Heart left ventricle (tissue), 16 donors: ENCODE data around the gene KMT5B. TPM values are rescaled to one million over a fixed set of nuclear protein-coding genes. Genes with fewer than 3 reads are reported as not detected.

Source experiments
- ATAC-seq, 4 donors: fragments of 200-7000 bp; cut with Tn5 transposase; one replicate each; pipeline ENCODE4 v1.9.1; 2020 to 2022; ENCODE audit warnings: moderate library complexity in 4 of 4, mild to moderate bottlenecking in 3 of 4, moderate number of reproducible peaks in 1 of 4
- DNase-seq, 5 donors: peaks; one replicate each; pipeline ENCODE4 v3.0.0-alpha.2; 2020
- H3K27ac ChIP-seq, 12 donors: fragments of 200-600 bp; sonication (generic) in 4 of 12; one replicate each; pipeline versions ENCODE4 v1.5.0 to v1.8.0; 2016 to 2022; ENCODE audit warnings: mild to moderate bottlenecking in 2 of 12
- H3K27me3 ChIP-seq, 9 donors: fragments of 200-600 bp; sonication (generic) in 2 of 9; one replicate each; pipeline versions ENCODE4 v1.5.1 to v1.8.0; 2016 to 2022; ENCODE audit warnings: mild to moderate bottlenecking in 3 of 9
- H3K36me3 ChIP-seq, 9 donors: fragments of 200-600 bp; sonication (generic) in 2 of 9; one replicate each; pipeline versions ENCODE4 v1.5.0 to v1.8.0; 2018 to 2022; ENCODE audit warnings: mild to moderate bottlenecking in 2 of 9
- H3K4me1 ChIP-seq, 12 donors: fragments of 200-600 bp; sonication (generic) in 4 of 12; one replicate each; pipeline versions ENCODE4 v1.5.0 to v1.8.0; 2016 to 2022; ENCODE audit warnings: mild to moderate bottlenecking in 3 of 12
- H3K4me3 ChIP-seq, 12 donors: fragments of 200-600 bp; sonication (generic) in 4 of 12; one replicate each; pipeline versions ENCODE4 v1.5.0 to v1.8.0; 2017 to 2022; ENCODE audit warnings: mild to moderate bottlenecking in 9 of 12, moderate library complexity in 4 of 12
- H3K9me3 ChIP-seq, 12 donors: fragments of 200-600 bp; sonication (generic) in 4 of 12; one replicate each; pipeline versions ENCODE4 v1.5.0 to v1.8.0; 2016 to 2022; ENCODE audit warnings: mild to moderate bottlenecking in 1 of 12
- CTCF ChIP-seq, 12 donors: fragments of 200-600 bp; sonication (generic) in 4 of 12; IDR thresholded peaks; one replicate each; pipeline versions ENCODE4 v1.5.0 to v1.8.0; 2018 to 2022; ENCODE audit warnings: antibody characterized with exemption in 12 of 12, mild to moderate bottlenecking in 5 of 12
- POLR2A ChIP-seq, 2 donors: fragments of 450-650 bp; IDR thresholded peaks; one replicate each; pipeline ENCODE4 v1.6.1; 2017; ENCODE audit warnings: antibody characterized with exemption in 2 of 2, mild to moderate bottlenecking in 2 of 2, moderate library complexity in 2 of 2
- WGBS, 4 donors: extraction: QIAGEN DNeasy Blood & Tissue Kit in 2 of 4; methylation state at CpG; one replicate each; pipeline versions ENCODE4 v1.1.5 to v1.1.7; 2013 to 2018; 5-methylcytosine and 5-hydroxymethylcytosine counted together
- intact Hi-C, 10 donors: fragments of 100-400 bp; cut with DNase I; formaldehyde crosslinking; loops; one replicate each; pipeline versions ENCODE4 v1.11.1 to v1.14.2; 2022
- polyA plus RNA-seq, 2 donors: library from polyadenylated mRNA; stranded (reverse); fragments of 200-250 nt; gene quantifications; one replicate each; pipeline ENCODE4 v1.2.3, GENCODE V29; 2013
- total RNA-seq, 9 donors: library from RNA; depleted of rRNA in 2 of 9; stranded (reverse); fragments of >200 nt in 2 of 9; fragmentation: NEBNext Ultra II Directional in 3 of 9; extraction: Animal tissue kit (Norgen Biotek cat#: 25700) in 3 of 9; gene quantifications; one replicate each; pipeline versions ENCODE4 v1.1.0 to v1.2.4, GENCODE V29; 2016 to 2023
- donor health status: ischemic (EF 13 %, LVEDD 7.1; RV severe dilation, severe dysfunction).
- donor health status: healthy with polysubstance abuse.
- donor health status: DM: no; HTN: yes; CAD: no.
- donor health status: DM: no; HTN: no; CAD: no.
- donor health status: ischemic (EF 25% LVEDD 6.9; RV normal size, moderate dysfunction).
- donor health status: ischemic (EF 25% LVEDD 5.7; RV mildly dilated, moderate dysfunction).
- donor health status: healthy.
- donor health status: DM: yes; HTN: yes; CAD: no.
- donor health status: ischemic (EF 35%, LVEDD 5.7; RV mildly dilated, moderate dysfunction).
- donor health status: nonischemic (EF 11% LVEDD 7.7; RV severe dilation, severe dysfunction).
- donor health status: DM: yes; HTN: yes; CAD: no.
- donor health status: PGD.
- donor health status: ischemic (EF 29% LVEDD 5.4; RV normal size, mild dysfunction).
- donor health status: nonischemic (EF 23%, LVEDD 6.1; RV moderate dilation, normal function).

KMT5B gene
- total and polyA plus RNA-seq, 11 donors = 15.5 to 37.0 (median 26.5) TPM

DNA sequence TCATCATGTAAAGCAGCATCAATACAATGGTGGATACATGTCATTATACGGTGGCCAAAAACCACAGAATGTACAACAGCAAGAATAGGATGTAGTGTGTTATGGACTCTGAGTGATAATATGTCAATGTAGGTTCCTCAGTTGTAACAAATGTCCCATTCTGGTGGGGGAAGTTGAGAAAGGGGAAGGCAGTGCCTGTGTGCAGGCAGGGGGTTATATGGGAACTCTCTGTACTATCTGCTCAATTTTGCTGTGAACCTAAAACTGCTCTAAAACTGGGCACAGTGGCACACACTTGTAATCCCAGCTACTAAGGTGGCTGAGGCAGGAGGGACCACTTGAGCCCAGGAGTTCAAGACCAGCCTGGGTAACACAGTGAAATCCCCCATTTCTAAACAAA, 97.8 kb downstream of the KMT5B start:
- Histone ChIP-seq H3K4me3 (no peak overlapping the region), H3K36me3 (no peaks in the 10 kb centered on the region), H3K27ac (peak overlapping the region in 1 of 12 donors; percentile 62), H3K4me1 (peaks cover 0 to 62% (median 30%) of the 10 kb centered on the region in 12 donors), H3K27me3 (no peaks in the 10 kb centered on the region), H3K9me3 (no peaks in the 10 kb centered on the region)
- WGBS, 4 donors = 65 to 95% (median 72%) methylated on average over 1 of the region's 1 CpG
- TF ChIP-seq CTCF (IDR thresholded peaks at IDR 0.05) (no peak), POLR2A (IDR thresholded peaks at IDR 0.05) (no peak)
- DNase-seq (no peak), ATAC-seq (peak; percentile 23 to 67 (median 40))
- intact Hi-C loops = loop anchor here in 2 of 10 donors (5.0 to 10.0 kb wide), 2 partner anchors 60 to 78 kb away; partner anchors contain the start of gene TCIRG1 (in 1 of the 2)

DNA sequence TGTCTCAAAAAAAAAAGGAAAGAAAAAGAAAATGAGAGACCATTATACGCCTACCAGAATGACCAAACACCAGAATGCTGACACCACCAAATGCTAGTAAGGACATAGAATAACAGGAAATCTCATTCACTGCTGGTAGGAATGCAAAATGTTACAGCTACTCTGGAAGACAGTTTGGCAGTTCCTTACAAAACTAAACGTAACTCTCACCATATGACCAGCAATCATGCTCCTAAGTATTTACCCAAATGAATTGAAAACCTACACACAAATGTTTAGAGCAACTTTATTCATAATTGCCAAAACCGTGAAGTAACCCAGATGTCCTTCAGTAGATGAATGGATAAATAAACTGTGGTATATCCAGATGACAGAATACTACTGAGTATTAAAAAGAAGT, 99.1 kb downstream of the KMT5B start:
- Histone ChIP-seq H3K4me3 (no peak overlapping the region), H3K4me1 (peaks cover 0 to 49% (median 18%) of the 10 kb centered on the region in 12 donors), H3K27ac (peak overlapping the region in 2 of 12 donors; percentile 46 to 81), H3K9me3 (no peaks in the 10 kb centered on the region), H3K36me3 (no peaks in the 10 kb centered on the region), H3K27me3 (no peaks in the 10 kb centered on the region)
- intact Hi-C loops = loop anchor here in 1 of 10 donors (10.0 kb wide), 1 partner anchor 61 kb away; no protein-coding TSS in a partner anchor
- TF ChIP-seq POLR2A (IDR thresholded peaks at IDR 0.05) (no peak), CTCF (IDR thresholded peaks at IDR 0.05) (no peak)
- WGBS, 4 donors = 54 to 64% (median 60%) methylated on average over 3 of the region's 3 CpGs
- DNase-seq (no peak), ATAC-seq (peak in 1 of 4 donors; percentile 44)

GRCh38 chr11:68107689-68108088, 105.4 kb downstream of the KMT5B start:
- DNase-seq (no peak), ATAC-seq (peak in 1 of 4 donors; percentile 18)
- no peak overlapping the region for H3K27ac ChIP-seq
- 77 to 85% (median 79%) methylated on average over 10 of the region's 10 CpGs for WGBS, 4 donors
- H3K4me1 ChIP-seq = peaks cover 0 to 17% (median 11%) of the 10 kb centered on the region in 12 donors
- H3K9me3 ChIP-seq = no peaks in the 10 kb centered on the region
- intact Hi-C loops = no loop called here
- no peaks in the 10 kb centered on the region for H3K36me3 ChIP-seq
- H3K27me3 ChIP-seq = no peaks in the 10 kb centered on the region
- TF ChIP-seq CTCF (IDR thresholded peaks at IDR 0.05) (no peak), POLR2A (IDR thresholded peaks at IDR 0.05) (no peak)
- no peak overlapping the region for H3K4me3 ChIP-seq

GRCh38 chr11:68106165-68106940, 106.7 kb downstream of the KMT5B start:
- peak in 3 of 4 donors; percentile 70 to 84 (median 75) for ATAC-seq
- Histone ChIP-seq H3K27ac (peak overlapping the region in 3 of 12 donors; percentile 10 to 37 (median 14)), H3K4me3 (no peak overlapping the region), H3K4me1 (peaks cover 0 to 22% (median 11%) of the 10 kb centered on the region in 12 donors), H3K27me3 (no peaks in the 10 kb centered on the region), H3K36me3 (no peaks in the 10 kb centered on the region), H3K9me3 (no peaks in the 10 kb centered on the region)
- intact Hi-C loops = no loop called here
- no peak for DNase-seq
- no peak for TF ChIP-seq POLR2A (IDR thresholded peaks at IDR 0.05)
- TF ChIP-seq CTCF (IDR thresholded peaks at IDR 0.05) = peak in 1 of 12 donors; percentile 4
- WGBS, 4 donors = 32 to 42% (median 35%) methylated on average over 7 to 8 of the region's 8 CpGs
